Endometrial microvascular endothelial cells (primary cell): ENCODE measurements around the gene GTPBP4. TPM values are rescaled to one million over a fixed set of nuclear protein-coding genes. Genes with fewer than 3 reads are reported as not detected.
"Not testable (repeated sequence)": the region's sequence is repeated elsewhere in the genome, so short reads cannot be mapped to it uniquely, and the experiment has no call there.

Source experiments
- in situ Hi-C: cut with HindIII; loops from 2 replicates; pipeline ENCODE4 v1.10.0; 2017; ENCODE audit warnings: low sequenced_read_pairs, low pct_unique_long_range_greater_than_20kb; ENCODE audit errors: inconsistent ontology term
- total RNA-seq: library from RNA; depleted of rRNA; stranded (reverse); fragments of >200 nt; gene quantifications from one replicate; pipeline ENCODE4 v1.2.3, GENCODE V29; 2015; ENCODE audit errors: inconsistent ontology term

The GTPBP4 gene
- total RNA-seq, 1 donor from 2014 or later = 24.8 TPM

DNA sequence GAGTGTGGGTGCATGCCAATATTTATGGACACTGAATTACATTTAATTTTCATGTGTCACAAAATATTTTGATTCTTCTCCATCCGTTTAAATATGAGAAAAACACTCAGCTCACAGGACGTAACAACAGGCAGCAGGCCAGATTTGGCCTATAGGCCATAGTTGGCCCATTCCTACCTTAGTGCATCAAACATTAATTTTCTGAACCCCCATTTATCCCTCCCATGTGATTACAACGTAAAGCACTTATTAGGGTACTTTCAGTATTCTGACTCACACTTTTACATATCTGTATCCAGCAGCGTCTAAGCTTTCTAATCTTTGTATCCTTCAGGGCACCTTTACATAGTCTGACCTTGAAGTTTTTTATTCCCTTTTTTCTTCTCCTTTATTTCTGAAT lies 56.7 kb downstream of the GTPBP4 start:
- in situ Hi-C loops = no loop called here

DNA sequence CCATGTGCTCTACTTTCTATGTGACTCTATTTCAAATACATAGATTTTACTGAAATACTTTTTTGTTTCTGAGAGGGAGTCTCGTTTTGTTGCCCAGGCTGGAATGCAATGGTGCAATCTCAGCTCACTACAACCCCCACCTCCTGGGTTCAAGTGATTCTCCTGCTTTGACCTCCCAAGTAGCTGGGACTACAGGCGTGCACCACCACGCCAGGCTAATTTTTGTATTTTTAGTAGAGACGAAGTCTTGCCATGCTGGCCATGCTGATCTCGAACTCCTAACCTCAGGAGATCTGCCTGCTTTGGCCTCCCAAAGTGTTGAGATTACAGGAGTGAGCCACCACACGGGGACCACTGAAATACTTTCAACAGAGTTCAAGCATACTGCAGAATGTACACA lies 57.2 kb downstream of the GTPBP4 start:
- in situ Hi-C loops = no loop called here

DNA sequence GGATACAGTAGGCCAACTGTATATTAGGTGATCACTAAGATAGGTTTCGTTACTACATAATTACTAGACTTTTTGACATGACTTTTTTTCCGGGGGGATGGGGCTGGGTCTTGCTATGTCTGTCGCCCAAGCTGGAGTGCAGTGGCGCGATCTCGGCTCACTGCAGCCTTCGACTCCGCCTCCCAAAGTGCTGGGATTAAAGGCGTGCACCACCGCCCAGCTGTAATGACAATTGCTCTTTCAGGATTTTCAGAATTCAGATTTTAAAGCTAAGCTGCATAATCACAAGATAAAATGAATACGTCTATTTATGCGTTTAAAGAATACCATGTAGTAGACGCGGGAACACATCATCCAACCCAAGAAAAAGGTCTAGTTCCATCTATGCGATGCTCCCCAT lies 59.7 kb downstream of the GTPBP4 start:
- in situ Hi-C loops = no loop called here

- in situ Hi-C loops = no loop called here
Observed at GRCh38 chr10:1048349-1048731, 60.1 kb downstream of the GTPBP4 start.

GRCh38 chr10:1048732-1049424 lies 60.6 kb downstream of the GTPBP4 start, which contains the start of gene IDI1:
Gene IDI1 (minus strand): TSS chr10:1049119. CDS start chr10:1049003, 116 bp downstream.
- in situ Hi-C loops = no loop called here

GRCh38 chr10:1049425-1049958 lies 61.3 kb downstream of the GTPBP4 start:
- in situ Hi-C loops = no loop called here

GRCh38 chr10:1050145-1050544 lies 61.9 kb downstream of the GTPBP4 start:
- in situ Hi-C loops = no loop called here

DNA sequence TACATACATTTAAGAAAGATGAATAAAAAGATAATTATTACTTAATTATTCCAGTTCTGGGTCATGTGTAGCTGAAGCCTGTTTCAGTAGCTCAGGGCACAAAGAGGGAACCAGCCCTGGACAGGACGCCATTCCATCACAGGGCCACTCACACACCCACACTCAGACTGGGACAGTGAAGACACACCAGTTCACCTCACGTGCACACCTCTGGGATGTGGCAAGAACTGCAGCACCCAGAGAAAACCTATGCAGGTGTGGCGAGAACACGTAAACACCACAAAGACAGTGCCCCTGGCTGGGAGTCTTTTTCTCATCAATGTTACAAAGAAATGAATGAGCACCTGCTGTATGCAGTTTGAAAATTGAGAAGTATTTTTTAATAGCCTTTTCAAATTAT lies 62.3 kb downstream of the GTPBP4 start:
- in situ Hi-C loops = no loop called here

GRCh38 chr10:1054684-1055083 lies 66.5 kb downstream of the GTPBP4 start:
- in situ Hi-C loops = no loop called here

- in situ Hi-C loops = no loop called here
Observed at GRCh38 chr10:1056326-1057105, 68.3 kb downstream of the GTPBP4 start, which contains the start of gene WDR37. Gene WDR37 (plus strand): TSS chr10:1056385. CDS start chr10:1072156, 15,771 bp downstream.

- in situ Hi-C loops = no loop called here
Observed at GRCh38 chr10:1057106-1057657, 68.9 kb downstream of the GTPBP4 start.

DNA sequence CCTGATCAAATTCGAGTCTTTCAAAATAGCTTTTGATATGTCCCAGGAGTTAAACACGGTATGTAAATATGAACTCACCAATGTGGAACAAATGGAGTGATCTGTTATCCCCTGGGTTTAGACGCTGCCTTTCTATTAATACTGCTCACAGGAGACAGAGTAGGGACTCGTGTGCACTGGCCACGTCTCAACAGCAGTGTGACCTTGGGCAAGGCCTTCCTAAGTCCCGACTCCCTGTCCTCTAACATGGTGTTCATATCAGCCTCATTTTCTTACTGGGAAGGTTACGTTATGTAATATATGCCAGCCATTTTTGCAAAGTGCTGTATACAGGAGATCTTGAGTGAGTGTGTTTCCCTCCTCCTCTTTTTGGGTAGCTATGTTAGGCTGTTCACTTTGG lies 69.8 kb downstream of the GTPBP4 start:
- in situ Hi-C loops = no loop called here

DNA sequence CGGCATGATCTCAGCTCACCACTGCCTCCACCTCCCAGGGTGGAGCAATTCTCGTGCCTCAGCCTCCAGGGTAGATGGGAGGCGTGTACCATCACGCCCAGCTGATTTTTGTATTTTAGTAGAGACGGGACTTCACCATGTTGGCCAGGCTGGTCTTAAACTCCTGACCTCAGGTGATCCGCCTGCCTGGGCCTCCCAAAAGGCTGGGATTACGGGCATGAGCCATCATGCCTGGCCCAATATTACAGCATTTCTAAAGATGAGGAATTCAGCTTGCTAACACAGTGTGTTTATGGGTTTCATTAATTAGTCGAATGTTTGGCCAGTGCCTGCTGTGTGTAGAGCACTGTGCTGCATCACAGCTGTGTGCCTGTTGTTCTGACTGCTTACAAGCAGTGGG lies 71.7 kb downstream of the GTPBP4 start:
- in situ Hi-C loops = no loop called here

- in situ Hi-C loops = no loop called here
Observed at GRCh38 chr10:1061930-1062774, 73.9 kb downstream of the GTPBP4 start.

GRCh38 chr10:1063232-1063865 lies 75.1 kb downstream of the GTPBP4 start:
- in situ Hi-C loops = no loop called here

GRCh38 chr10:1064964-1065247 lies 76.7 kb downstream of the GTPBP4 start:
- in situ Hi-C loops = no loop called here

- in situ Hi-C loops = not testable (repeated sequence)
Observed at GRCh38 chr10:1066734-1067133, 78.5 kb downstream of the GTPBP4 start.
